Measurements from ENCODE around the gene THAP9. TPM values are rescaled to one million over a fixed set of nuclear protein-coding genes. Genes with fewer than 3 reads are reported as not detected.

The THAP9 gene
- total and polyA plus RNA-seq, 8 donors: 0.58 to 8.9 (median 1.9) TPM; not detected in 2

- 13 to 48% (median 35%) methylated on average over 1 of the region's 1 CpG for WGBS, 5 donors
- H3K36me3 ChIP-seq: peaks cover 13 to 42% (median 35%) of the 10 kb centered on the region in 4 donors
- intact Hi-C loops (cut with DNase I; ENCODE audit: low total_unique reads): no loop called here
- no peak for TF ChIP-seq POLR2AphosphoS5 (IDR thresholded peaks at IDR 0.05)
- TF ChIP-seq POLR2A (IDR thresholded peaks at IDR 0.05): no peak
- no peak for TF ChIP-seq EP300 (IDR thresholded peaks at IDR 0.05)
- TF ChIP-seq CTCF (IDR thresholded peaks at IDR 0.05): no peak
- H3K4me3 ChIP-seq: no peak overlapping the region
- DNase-seq: no peak
- H3K4me1 ChIP-seq: peaks cover 10 to 57% (median 36%) of the 10 kb centered on the region in 4 donors
- no peaks in the 10 kb centered on the region for H3K27me3 ChIP-seq
- no peaks in the 10 kb centered on the region for H3K9me3 ChIP-seq
- H3K27ac ChIP-seq: peak overlapping the region in 2 of 5 donors; percentile 96 to 98
Observed at GRCh38 chr4:82892467-82892802, 8.1 kb upstream of the THAP9 start.

GRCh38 chr4:82893942-82894341, 6.6 kb upstream of the THAP9 start:
- no peak for DNase-seq
- Histone ChIP-seq H3K36me3 (peaks cover 13 to 45% (median 36%) of the 10 kb centered on the region in 4 donors), H3K4me3 (no peak overlapping the region), H3K9me3 (no peaks in the 10 kb centered on the region), H3K27me3 (no peaks in the 10 kb centered on the region), H3K27ac (no peak overlapping the region), H3K4me1 (peaks cover 12 to 58% (median 35%) of the 10 kb centered on the region in 4 donors)
- WGBS, 5 donors: 30 to 63% (median 49%) methylated on average over 3 of the region's 3 CpGs
- TF ChIP-seq POLR2AphosphoS5 (IDR thresholded peaks at IDR 0.05): no peak
- TF ChIP-seq EP300 (IDR thresholded peaks at IDR 0.05): no peak
- no peak for TF ChIP-seq POLR2A (IDR thresholded peaks at IDR 0.05)
- TF ChIP-seq CTCF (IDR thresholded peaks at IDR 0.05): no peak
- intact Hi-C loops (cut with DNase I; ENCODE audit: low total_unique reads): no loop called here

- Histone ChIP-seq H3K27ac (no peak overlapping the region), H3K9me3 (no peaks in the 10 kb centered on the region), H3K4me1 (peaks cover 18 to 57% (median 35%) of the 10 kb centered on the region in 4 donors), H3K27me3 (no peaks in the 10 kb centered on the region), H3K4me3 (no peak overlapping the region), H3K36me3 (peaks cover 13 to 45% (median 36%) of the 10 kb centered on the region in 4 donors)
- TF ChIP-seq EP300 (IDR thresholded peaks at IDR 0.05) (no peak), POLR2AphosphoS5 (IDR thresholded peaks at IDR 0.05) (no peak), CTCF (IDR thresholded peaks at IDR 0.05) (no peak), POLR2A (IDR thresholded peaks at IDR 0.05) (no peak)
- whole genome bisulfite sequencing, 5 donors: 75 to 81% (median 76%) methylated on average over 1 of the region's 1 CpG
- DNase-seq: no peak
- intact Hi-C loops (cut with DNase I; ENCODE audit: low total_unique reads): no loop called here
Observed at GRCh38 chr4:82896755-82897154, 3.8 kb upstream of the THAP9 start.

GRCh38 chr4:82898322-82899243, 2.0 kb upstream of the THAP9 start:
- Histone ChIP-seq H3K27me3 (no peaks in the 10 kb centered on the region), H3K9me3 (no peaks in the 10 kb centered on the region), H3K27ac (peak overlapping the region; percentile 77 to 100 (median 99)), H3K4me3 (peak overlapping the region; percentile 60 to 74 (median 68)), H3K36me3 (peaks cover 13 to 39% (median 28%) of the 10 kb centered on the region in 4 donors), H3K4me1 (peaks cover 15 to 52% (median 30%) of the 10 kb centered on the region in 4 donors)
- DNase-seq: peak; percentile 41 to 76
- TF ChIP-seq POLR2AphosphoS5 (IDR thresholded peaks at IDR 0.05): peak; percentile 2 to 81 (median 45)
- TF ChIP-seq POLR2A (IDR thresholded peaks at IDR 0.05): no peak
- TF ChIP-seq CTCF (IDR thresholded peaks at IDR 0.05): peak in 3 of 7 experiments; percentile 21 to 36 (median 27)
- intact Hi-C loops (cut with DNase I; ENCODE audit: low total_unique reads): no loop called here
- WGBS, 5 donors: 18 to 26% (median 21%) methylated on average over 7 of the region's 7 CpGs
